ENCODE measurements around the gene RAB7A.

The RAB7A gene

GRCh38 chr3:128788268-128788869 lies 62.4 kb downstream of the RAB7A start:
- DNase-seq (ENCODE audit: low read depth), result no peak

GRCh38 chr3:128794067-128794768 lies 68.2 kb downstream of the RAB7A start:
- peak; percentile 88 for DNase-seq (ENCODE audit: low read depth)

- DNase-seq (ENCODE audit: low read depth), result peak; percentile 55
Measured at GRCh38 chr3:128794770-128795649, 69.0 kb downstream of the RAB7A start.

GRCh38 chr3:128799653-128800052 lies 73.7 kb downstream of the RAB7A start:
- DNase-seq (ENCODE audit: low read depth), result peak; percentile 37

- DNase-seq (ENCODE audit: low read depth), result peak; percentile 21
Measured at GRCh38 chr3:128800241-128801187, 74.5 kb downstream of the RAB7A start.

- no peak for DNase-seq (ENCODE audit: low read depth)
Measured at GRCh38 chr3:128801779-128802380, 75.9 kb downstream of the RAB7A start.

GRCh38 chr3:128803307-128803706 lies 77.3 kb downstream of the RAB7A start:
- no peak for DNase-seq (ENCODE audit: low read depth)

GRCh38 chr3:128804017-128804810 lies 78.2 kb downstream of the RAB7A start:
- DNase-seq (ENCODE audit: low read depth), result peak; percentile 64

GRCh38 chr3:128804811-128805155 lies 78.8 kb downstream of the RAB7A start:
- DNase-seq (ENCODE audit: low read depth), result no peak

GRCh38 chr3:128805772-128806171 lies 79.8 kb downstream of the RAB7A start:
- DNase-seq (ENCODE audit: low read depth), result no peak

GRCh38 chr3:128806588-128806987 lies 80.6 kb downstream of the RAB7A start:
- no peak for DNase-seq (ENCODE audit: low read depth)

GRCh38 chr3:128807186-128807830 lies 81.3 kb downstream of the RAB7A start:
- DNase-seq (ENCODE audit: low read depth), result no peak

GRCh38 chr3:128808672-128809071 lies 82.7 kb downstream of the RAB7A start:
- no peak for DNase-seq (ENCODE audit: low read depth)

GRCh38 chr3:128813097-128813496 lies 87.1 kb downstream of the RAB7A start:
- no peak for DNase-seq (ENCODE audit: low read depth)

- peak; percentile 21 for DNase-seq (ENCODE audit: low read depth)
Measured at GRCh38 chr3:128814060-128814459, 88.1 kb downstream of the RAB7A start.

- DNase-seq (ENCODE audit: low read depth), result no peak
Measured at GRCh38 chr3:128814519-128815317, 88.7 kb downstream of the RAB7A start.

GRCh38 chr3:128815318-128816064 lies 89.5 kb downstream of the RAB7A start:
- DNase-seq (ENCODE audit: low read depth), result no peak

- no peak for DNase-seq (ENCODE audit: low read depth)
Measured at GRCh38 chr3:128818186-128818787, 92.3 kb downstream of the RAB7A start.
